HK-2 (cell line): ENCODE measurements around the gene SLC22A23.

Experiments used
- DNase-seq: peaks from one replicate; pipeline ENCODE4 v3.0.0-alpha.2; 2018; ENCODE audit not compliant: unreplicated experiment

Gene SLC22A23

DNA sequence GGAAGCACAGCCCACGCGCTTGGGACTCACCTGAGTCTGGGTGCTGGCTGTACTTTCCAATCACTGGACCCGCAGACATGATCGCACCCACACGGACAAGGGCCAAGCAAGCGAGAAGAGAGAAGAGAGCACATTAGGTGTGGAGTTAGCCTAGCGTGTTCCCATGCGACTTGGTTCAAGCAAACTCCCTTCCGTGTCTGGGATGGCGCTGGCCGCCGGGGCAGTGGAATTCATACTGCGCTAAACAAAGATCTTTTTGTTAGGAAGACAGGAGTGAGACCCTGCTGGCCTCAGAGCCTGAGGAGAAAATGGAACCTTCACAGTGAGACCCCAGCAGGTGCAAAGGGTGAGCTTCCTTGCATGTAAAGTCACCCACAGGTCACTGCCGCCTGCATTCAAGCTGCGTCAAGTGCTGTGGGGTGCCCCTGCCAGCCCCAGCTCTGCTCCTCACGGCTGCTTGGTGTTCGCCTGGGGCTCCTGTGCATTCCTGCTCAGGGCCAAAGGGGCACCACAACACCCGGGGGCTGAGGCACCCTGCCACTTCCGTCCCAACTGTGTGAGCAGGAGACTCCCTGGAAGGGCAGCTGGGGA is 171.7 kb downstream of the SLC22A23 start:
- DNase-seq: no peak

DNA sequence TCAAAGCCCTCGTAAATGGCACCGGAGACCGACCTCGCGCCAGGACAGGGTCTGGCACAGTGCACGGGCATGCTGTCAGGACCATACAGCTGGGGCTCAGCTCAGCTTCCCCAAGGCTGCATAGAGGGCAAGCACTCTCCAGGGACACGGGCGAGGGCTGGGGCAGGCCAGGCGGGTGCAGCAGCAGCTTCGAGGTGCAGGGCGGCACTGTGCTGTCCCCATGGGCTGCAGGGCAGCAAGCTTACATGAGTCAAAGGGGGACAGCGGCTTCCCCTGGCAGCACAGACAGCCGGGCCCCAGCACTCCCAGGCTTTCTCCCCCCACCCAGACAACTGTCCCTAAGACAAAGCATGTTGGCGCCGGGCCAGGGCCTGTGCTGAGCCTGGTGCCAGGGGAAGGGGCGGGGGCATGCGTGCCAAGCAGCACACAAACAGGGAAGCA is 172.4 kb downstream of the SLC22A23 start:
- no peak for DNase-seq

DNA sequence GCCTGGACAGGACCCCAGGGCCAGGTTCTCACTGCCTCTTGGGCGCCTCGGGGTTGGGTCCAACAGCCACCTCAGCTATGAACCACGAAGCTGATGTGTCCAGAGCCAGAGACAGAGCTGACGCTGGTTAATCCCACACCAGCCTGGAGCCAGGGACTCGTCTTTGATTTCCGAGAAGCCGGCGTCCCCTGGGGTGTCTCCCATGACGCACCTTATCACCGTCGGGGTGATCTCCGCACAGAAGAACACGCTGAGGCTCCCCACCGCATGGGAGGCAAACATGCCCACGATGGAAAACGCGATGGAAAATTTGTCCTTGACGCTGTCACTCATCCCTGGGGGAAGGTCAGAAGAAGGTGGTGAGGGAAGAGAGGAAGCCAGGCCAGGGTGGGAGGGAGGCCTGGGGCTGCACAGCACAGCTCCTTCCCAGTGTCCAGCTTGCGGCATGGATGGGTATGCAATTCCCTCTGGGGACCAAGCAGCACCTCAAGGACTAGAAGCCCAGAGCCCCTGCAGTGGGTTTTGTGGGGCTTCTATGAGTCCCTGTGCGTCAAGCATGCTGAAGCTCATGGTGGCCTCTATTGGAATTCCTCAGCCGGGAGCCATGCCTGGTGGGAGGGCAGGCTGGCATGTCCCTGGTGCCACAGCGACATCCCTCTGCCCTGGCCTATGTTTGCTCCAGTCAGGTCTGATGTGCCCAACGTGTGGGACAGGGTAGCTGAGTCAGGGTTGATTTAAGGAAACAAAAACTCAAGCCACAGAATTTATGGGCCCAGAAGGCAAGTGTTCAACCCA is 173.0 kb downstream of the SLC22A23 start:
- no peak for DNase-seq

DNA sequence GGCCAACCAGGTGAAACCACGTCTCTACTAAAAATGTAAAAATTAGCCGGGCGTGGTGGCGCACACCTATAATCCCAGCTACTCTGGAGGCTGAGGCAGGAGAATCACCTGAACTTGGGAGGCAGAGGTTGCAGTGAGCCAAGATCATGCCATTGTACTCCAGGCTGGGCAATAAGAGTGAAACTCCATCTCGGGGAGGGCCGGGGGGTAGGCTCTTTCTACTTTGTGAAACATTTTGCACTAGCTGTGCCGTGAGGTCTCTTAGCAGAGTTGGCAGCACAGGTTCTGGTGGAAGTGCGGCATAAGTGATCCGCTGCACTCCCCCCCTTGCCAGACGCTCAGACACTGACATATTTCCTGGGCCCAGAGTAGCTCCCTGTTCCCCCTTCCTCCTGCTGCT is 173.6 kb downstream of the SLC22A23 start:
- no peak for DNase-seq

DNA sequence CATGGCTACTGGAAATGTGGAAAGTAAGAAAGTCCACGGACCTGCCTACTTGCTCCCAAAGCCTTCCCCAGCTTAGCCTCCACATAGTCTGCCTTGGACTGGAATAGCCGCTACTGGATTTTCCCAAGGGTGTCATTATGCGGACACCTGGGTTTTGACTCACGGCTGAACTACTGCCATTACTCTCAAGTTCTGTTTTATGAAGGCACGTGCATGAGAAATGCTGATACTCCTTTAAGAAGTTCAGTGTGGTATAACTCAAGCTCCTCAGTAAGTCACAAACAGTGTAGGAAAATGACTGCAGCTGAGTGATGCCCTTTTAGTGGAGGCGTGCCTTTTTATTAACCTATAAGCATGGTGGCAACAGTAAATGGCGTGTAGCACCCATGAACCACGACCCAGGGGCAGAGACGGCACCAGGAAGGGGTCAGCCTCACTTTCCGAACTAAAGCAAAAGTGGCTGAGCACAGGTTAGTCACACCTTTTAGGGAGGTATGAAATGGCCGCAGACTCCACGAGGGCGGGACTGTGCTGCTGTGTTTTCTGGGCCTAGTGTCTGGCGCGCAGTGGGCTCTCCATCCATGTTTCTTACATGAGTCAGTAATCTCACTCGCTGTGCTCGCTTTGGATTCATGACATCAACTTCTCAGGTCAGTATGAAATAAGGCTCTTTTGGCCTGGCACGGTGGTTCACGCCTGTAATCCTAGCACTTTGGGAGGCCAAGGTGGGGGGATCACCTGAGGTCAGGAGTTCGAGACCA is 174.2 kb downstream of the SLC22A23 start:
- DNase-seq: no peak

DNA sequence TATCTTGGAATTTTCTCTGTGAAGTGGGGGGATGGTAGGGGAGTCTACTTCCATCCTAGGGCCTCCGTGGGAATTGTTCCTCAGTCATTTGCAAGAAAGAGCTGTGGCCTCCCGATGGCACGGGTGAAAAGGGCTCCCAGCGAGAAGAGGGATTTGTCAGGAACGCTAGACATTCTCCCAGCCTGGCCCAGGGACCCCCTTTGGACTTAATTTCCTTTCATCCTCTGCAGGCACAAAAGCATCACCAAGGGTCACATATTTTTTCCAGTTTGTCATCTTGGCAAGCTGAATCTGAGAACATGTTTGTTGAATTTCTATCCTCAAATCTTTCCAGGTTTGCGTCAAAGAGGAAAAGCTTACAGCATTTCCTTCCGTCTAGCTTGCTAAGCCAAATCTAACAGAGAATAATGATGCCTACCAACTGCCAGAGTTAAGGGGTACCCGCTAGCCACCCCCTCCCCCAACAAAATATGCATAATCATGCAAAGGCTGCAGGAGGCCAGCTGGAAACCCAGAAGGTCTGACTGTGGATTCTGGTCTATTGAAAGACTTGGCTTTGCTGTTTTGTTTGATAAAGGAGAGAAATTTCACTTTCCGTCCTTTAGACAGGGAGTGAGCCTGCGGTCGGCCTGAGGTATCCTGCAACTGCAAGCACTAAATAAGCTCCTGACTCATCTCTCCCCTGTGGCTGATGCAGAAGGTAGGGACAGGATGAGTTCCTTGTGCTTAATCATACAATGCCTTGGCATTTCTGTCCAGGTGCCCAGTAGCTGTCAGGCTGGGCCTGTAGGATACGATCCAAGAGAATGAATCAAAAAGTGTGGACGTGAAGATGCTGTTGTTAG is 175.0 kb downstream of the SLC22A23 start:
- DNase-seq: no peak

DNA sequence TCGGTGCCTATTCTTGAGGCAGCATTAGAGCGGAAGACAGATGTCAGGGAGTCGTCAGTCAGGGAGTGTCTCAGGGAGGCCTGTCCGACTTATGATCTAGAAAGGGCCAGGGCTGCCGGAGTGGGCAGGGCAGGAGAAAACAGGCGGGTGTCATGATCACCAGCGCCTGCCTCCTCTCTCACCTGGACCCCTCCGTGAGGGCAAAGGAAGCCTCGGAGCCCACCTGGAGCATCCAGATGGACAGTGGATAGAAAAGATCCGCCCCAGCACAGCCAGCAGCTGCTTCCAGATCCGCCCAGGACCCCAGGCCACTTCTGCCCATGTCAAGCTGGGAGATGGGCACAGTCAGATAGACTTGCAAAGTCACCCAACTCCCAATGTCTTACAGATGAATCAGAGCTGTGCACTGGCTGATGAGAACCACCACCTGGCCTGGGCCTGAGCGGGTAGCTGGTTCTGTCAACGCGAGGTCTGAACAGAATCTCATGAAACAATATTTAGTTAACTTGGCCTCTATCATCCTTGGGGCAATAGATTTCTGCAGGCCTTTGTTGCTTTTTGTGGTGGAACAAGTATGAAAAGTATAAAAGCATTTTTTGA is 175.9 kb downstream of the SLC22A23 start:
- DNase-seq: no peak

DNA sequence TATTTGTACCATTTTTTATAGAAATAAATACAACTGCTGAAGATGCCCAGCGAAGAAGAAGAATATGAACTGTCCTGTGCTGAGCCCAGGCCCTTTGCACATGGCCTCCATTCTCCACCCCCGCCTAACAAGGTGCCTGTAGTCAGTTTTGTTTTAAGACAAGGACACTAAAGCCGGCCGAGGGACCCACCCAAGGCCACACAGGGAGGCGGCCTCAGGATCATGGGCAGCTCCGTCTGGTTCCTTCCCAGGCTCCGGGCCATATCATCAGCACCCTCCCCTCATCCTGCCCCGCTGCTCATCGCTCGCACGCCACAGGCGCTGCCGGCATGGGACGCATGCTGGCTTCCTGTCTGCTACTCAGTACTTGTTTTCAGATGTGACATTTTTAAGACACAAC is 176.8 kb downstream of the SLC22A23 start:
- DNase-seq: no peak

DNA sequence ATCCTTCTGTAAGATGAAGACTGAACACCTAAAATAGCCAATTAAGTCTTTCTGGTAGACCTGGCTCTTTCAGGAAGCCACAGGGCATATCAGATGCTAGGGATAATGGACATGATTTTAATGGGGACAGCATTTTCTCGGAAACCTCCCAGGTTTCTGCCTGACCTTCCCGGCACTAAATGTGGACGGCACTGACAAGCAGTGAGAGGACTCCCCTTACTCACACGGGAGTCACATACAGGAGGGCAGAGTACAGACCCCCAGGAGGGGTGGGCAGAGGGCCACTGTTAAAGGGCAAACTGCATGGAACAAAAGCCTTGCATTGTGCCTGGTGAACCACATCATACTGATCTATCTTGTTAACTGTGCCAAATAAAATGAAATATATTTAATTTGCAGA is 178.2 kb downstream of the SLC22A23 start:
- DNase-seq: no peak

DNA sequence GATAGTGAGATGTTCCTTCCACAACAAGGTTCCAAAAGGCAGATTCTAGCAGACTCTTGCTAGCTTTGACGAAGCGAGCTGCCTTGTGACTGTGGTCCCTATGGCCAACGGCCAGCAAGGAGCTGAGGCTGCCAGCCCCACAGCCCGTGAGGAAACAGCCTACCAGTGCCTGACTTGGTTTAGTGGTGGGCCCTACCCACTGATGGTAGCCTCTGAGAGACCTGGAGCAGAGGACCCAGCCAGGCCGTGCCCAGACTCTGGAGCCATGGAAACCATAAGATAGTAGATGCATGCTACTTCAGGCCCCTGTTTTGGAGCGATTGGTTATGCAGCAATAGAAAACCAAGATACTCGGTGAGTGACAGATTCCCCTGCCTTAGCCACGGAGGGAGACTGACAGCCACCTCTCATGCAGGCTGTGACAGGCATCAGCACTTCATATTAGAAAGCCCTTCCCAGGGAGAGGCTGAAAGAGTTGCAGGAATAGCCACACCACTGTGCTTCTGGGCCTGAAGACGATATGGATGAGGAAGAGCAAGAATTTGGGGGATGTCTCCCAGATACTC is 178.9 kb downstream of the SLC22A23 start:
- no peak for DNase-seq

DNA sequence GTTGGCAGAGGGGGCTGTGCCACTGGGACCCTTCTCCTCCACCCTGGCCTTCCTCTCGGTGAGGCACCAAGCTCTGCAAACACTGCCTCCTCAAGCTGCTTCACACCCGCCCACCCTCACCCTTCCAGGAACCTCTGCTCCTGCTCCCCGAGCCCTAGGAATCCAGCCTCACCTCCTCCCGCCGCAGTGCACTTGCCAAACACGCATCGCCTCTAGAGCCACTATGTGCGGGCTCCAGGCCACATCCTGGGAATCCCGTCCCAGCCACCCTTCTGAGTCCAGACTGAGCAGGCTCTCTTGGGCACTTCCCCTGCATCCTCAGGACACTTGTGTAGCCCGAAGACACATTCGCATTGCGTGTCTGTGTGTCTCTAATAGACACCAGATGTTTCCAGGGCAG is 179.6 kb downstream of the SLC22A23 start:
- no peak for DNase-seq

DNA sequence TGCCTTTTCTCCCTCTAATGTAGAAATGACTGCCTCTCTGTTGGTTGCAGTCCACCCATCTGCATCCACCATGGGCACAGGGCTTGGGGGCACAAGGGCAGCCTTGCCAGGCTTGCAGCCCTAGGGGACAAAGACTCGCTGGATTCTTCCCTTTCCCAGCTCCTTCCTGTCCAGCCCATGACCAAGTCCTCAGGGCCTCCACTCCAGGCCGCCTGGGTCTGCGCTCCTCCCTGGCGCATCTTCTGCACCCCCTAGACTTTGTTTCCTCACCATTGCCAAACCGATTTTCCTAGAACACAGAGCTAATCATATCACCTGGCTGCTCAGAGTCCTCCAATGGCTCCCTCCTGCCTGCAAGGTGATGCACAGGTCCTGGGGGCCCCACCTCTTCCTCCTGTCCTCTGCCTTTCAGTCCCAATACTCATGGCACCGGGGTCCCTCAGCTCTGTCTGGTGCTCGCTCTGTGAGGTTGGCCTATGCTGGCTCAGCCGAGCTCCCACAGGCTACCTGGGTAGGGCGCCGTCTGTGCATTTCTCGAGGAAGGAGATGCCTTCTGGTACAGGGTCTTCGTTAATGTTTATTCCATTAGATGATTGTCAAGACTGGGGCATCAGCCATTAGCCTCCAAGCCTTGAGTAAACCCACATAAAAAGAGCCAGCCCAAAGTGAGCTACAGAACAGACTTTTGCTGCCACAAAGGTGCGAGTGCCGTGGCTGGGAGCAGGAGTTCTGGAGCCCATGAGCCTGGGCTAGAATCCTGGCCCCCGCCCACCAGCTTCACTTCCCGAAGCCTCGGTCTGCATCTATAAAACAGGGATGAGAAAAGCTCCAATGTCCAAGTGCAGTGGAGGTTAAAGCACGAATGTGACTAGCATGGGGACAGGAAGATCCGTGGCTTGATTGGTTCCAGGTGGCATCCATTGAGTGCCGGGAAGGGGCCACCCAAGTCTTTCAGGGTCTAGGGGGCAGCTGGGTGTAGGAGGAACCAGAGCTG is 180.4 kb downstream of the SLC22A23 start:
- DNase-seq: no peak

DNA sequence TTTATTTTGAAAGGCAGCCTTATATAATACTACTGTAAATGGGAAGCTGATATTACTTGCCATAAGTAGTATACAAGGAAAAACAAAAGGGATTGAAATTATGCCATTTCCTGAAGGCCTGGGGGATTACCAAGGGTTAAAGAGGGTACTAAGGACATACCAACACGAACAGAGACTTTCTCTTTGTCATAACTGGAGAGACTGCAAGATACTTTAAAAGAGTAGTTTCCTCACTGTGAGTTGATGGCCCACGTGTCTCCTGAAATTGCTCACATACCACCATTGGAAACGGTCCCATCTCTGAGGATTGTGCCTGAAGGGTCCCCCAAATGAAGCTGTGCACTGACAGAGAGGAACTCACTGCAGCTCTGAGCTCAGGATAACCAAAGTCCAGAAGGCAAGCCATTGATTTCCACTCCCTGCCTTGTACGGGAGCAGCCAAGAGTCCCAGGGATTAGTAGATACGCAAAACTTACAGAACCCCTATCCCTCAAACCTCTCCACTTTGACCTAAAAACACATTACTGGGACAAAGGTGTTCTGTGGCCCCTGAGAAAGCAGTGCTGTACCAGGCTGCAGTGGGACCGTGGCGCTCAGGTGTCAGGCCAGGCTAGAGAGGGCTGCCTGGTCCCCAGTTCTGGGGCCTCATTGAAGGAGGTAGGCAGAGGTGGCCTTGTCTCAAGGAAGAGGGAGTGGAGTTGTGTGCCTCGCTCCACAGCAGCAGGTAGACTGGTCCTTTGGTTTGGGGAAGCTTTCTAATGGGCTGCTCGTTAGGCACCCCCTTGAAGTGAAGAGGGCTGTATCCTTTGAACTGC is 182.9 kb downstream of the SLC22A23 start:
- no peak for DNase-seq

DNA sequence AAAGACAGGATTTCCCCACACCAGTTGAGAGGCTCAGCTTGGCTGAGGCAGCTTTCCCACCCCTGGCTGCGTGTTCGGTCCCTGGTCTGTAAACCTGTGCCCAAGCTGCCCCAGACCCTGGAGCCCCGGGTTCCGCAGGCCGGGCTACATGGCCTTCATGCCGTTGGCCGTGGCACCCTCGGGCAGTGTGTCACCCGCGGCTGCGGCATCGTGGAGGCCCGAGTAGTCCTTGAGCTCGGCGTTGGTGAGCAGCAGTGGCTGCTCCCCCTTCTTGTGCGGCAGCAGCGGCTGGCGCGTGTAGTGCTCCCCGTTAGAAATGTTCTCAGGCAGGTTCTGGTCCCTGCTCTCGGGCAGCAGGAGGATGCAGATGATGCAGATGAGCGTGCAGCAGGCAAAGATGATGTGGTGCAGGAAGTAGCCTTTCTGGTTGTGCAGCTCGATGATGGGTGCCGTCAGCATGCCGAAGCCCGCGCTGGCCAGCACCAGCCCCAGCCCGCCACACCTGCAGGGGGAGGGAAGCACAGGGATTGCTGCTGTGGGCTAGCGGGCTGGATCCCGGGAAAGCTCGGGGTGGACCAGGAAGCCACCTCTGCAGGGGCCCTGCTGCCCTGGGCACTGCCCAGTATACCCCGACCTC is 183.8 kb downstream of the SLC22A23 start:
- DNase-seq: no peak

DNA sequence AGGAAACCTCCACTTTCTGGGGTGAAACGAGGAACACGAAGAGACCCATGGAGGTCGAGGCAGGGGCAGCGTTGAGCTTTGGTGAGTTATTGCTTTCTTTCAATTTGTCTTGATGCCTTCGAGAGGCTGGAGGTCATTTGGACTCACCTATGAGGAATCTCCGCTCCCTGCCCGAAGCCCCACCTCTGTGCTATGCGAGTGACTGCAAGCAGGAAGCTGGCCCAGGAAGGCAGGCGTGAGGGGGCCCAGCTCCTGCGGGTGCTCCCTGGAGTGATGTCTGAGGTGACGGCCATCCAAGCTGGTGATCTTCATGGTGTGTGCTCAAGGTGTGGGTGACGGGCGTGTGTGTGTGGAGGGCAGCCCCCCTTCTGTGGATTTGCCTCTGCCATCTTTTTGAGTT is 185.1 kb downstream of the SLC22A23 start:
- no peak for DNase-seq

DNA sequence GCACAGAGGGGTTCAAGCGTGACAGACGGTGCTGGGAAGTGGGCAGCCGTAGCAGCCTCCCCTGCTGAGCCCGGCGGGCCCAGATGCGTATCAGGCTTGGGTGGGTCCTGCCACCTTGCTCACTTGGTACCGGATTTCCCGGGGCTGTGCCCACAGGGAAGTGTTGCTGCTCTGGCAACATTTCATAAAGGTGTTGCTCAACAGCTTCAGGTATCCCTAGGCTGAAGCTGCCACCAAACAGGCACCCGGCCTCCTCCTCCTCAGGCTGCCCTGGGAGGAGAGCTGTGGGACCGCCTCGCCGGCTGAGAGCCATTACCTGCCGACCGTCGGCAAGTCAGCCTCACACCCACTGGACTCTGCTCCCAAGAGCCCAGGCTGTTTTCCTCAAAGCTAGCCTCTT is 186.6 kb downstream of the SLC22A23 start:
- no peak for DNase-seq

DNA sequence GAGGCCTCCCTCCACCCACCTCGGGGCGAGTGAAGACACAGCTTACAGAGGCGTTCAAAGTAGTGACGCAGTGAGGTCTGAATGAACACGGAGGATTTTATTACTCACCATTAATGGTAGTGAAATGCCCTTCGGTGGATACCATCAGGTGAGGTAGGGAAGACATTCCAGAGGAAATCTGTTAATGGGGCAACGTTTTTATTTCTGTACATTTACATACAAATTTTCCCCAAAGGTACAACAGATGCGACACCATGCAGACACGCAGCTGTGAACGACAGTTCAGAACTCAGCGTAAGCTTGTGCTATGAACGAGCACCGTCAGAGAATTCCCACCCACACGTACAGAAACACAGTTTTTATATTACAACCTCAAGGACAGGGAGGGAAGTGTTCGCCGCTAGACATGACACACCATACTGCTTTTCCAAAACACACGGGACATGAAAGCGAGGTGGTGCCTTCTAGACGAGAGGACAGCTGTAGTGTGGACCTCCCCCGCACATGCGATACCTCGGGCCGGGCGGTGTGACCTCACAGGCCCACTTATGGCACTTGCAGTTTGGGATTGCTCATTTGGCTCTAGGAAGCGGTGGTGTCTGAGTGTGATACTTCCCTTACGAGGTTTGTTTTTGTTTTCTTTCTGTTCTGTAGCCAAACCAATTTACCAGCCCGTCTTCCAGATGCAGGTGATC is 187.4 kb downstream of the SLC22A23 start:
- no peak for DNase-seq

DNA sequence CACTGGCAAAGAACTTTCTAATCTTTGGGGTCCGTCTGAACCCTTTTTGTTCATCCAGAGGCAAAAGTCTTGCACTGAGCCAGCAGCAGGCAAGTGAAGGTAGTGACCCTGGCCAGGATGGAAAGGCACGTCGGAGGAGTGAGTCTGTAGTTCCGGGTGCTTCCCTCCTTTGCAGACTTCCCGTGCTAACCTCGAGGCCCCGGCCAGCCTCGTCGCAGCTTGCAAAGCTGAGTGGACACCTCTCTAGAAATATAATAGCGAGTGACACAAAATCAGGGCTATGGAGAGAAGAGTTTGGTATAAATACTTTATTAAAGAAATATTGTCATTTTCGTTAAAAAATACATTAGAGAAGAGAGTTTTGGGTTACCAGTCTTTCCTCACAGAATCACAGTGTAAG is 188.2 kb downstream of the SLC22A23 start:
- no peak for DNase-seq
